Calu3 (cell line): ENCODE results near the gene RTL9. TPM values are rescaled to one million over a fixed set of nuclear protein-coding genes. Genes with fewer than 3 reads are reported as not detected.

ENCODE experiments used
- BruUV-seq: library from RNA; stranded (reverse); fragments of 400-500 nt; replicated peaks from 2 replicates; lab custom pipeline; 2021; lab: Mats Ljungman, UMichigan
- CTCF ChIA-PET: fragments of 300-600 bp; sonication (Branson Sonifier 250); formaldehyde crosslinking; loops from one replicate; lab custom pipeline; 2022; ENCODE audit warnings: antibody characterized with exemption; lab: Charles Lee
- DNase-seq: peaks from one replicate; pipeline ENCODE4 v3.0.0; 2022
- H3K27ac Mint-ChIP-seq: one replicate; pipeline ENCODE4 v1.8.0; 2022; ENCODE audit warnings: mixed read lengths; ENCODE audit not compliant: unreplicated experiment
- H3K27me3 Mint-ChIP-seq: one replicate; pipeline ENCODE4 v1.8.0; 2022; ENCODE audit warnings: mixed read lengths; ENCODE audit not compliant: unreplicated experiment
- H3K36me3 Mint-ChIP-seq: one replicate; pipeline ENCODE4 v1.8.0; 2022; ENCODE audit warnings: mild to moderate bottlenecking, moderate library complexity, mixed read lengths; ENCODE audit not compliant: insufficient read depth, unreplicated experiment
- H3K4me1 Mint-ChIP-seq: one replicate; pipeline ENCODE4 v1.8.0; 2022; ENCODE audit warnings: mild to moderate bottlenecking, low read depth, mixed read lengths; ENCODE audit not compliant: unreplicated experiment
- H3K4me3 Mint-ChIP-seq: one replicate; pipeline ENCODE4 v1.8.0; 2022; ENCODE audit warnings: mild to moderate bottlenecking, low read depth, moderate library complexity, mixed read lengths; ENCODE audit not compliant: unreplicated experiment
- H3K9me3 Mint-ChIP-seq: one replicate; pipeline ENCODE4 v1.8.0; 2022; ENCODE audit warnings: low read depth, mixed read lengths; ENCODE audit not compliant: unreplicated experiment
- intact Hi-C: fragments of 100-400 bp; cut with micrococcal nuclease; formaldehyde crosslinking; loops from one replicate; pipeline ENCODE4 v1.10.0; 2022; ENCODE audit not compliant: unreplicated experiment
- total RNA-seq: library from RNA; stranded (reverse); gene quantifications from 2 replicates; pipeline ENCODE4 v1.2.3, GENCODE V29; 2022
- TF ChIP-seq, protein P1 (sequence below): fragments of 200-600 bp; IDR thresholded peaks from one replicate; pipeline ENCODE4 v1.8.0; 2022; ENCODE audit warnings: antibody characterized with exemption; ENCODE audit not compliant: unreplicated experiment

RTL9 gene
- total RNA-seq, 1 experiment from 2014 or later = not detected

DNA sequence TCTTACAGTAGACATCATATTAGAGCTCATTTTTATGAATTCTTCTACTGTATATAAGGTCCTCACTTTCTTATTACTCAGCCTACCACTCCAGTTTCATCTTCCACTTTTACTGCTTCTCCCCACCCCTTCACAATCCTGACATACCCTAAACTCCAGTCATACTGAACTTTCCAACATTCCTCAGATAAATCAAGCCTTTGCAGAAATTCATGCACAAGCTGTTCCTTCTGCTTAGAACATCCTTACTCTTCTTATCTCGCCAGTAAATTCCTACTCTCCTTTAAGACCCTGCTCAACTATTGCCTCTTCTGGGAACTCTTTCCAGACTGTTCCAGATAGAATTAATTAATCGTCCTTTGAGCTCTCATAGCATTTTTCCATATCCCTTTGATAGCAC, 24.8 kb downstream of the RTL9 start:
- BruUV-seq = no TSS peak
- Mint-ChIP-seq H3K27me3 (no peaks in the 10 kb centered on the region), H3K4me3 (no peak overlapping the region), H3K4me1 (no peaks in the 10 kb centered on the region), H3K27ac (no peak overlapping the region), H3K9me3 (no peaks in the 10 kb centered on the region), H3K36me3 (no peaks in the 10 kb centered on the region)
- TF ChIP-seq, protein P1, sequence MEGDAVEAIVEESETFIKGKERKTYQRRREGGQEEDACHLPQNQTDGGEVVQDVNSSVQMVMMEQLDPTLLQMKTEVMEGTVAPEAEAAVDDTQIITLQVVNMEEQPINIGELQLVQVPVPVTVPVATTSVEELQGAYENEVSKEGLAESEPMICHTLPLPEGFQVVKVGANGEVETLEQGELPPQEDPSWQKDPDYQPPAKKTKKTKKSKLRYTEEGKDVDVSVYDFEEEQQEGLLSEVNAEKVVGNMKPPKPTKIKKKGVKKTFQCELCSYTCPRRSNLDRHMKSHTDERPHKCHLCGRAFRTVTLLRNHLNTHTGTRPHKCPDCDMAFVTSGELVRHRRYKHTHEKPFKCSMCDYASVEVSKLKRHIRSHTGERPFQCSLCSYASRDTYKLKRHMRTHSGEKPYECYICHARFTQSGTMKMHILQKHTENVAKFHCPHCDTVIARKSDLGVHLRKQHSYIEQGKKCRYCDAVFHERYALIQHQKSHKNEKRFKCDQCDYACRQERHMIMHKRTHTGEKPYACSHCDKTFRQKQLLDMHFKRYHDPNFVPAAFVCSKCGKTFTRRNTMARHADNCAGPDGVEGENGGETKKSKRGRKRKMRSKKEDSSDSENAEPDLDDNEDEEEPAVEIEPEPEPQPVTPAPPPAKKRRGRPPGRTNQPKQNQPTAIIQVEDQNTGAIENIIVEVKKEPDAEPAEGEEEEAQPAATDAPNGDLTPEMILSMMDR = no peak
- intact Hi-C loops = no loop called here
- CTCF ChIA-PET = interaction anchor here (0.7 kb wide), 1 partner anchor 813 kb away, joined by 3 read pairs; no protein-coding TSS in a partner anchor
- DNase-seq = no peak

DNA sequence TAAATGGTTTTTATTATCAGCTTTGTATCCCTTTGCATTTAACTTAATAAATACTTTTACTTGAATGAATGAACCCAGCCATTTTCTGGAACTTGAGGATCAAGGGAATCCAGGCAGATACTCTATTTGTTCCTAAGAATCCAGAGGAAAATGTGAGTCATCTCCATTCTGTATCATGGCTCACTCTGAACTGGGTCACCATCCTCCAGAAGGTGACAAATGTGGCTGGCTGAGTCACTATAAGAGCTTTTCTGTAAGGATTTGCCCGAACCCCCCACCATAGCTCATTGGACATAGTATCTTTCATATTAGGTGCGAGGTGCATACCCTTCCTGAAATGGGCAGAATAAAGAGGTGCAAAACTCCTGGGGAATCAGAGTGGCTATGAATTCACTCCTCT, 25.8 kb downstream of the RTL9 start:
- Mint-ChIP-seq H3K9me3 (no peaks in the 10 kb centered on the region), H3K27me3 (no peaks in the 10 kb centered on the region), H3K27ac (no peak overlapping the region), H3K4me1 (no peaks in the 10 kb centered on the region), H3K4me3 (no peak overlapping the region), H3K36me3 (no peaks in the 10 kb centered on the region)
- BruUV-seq = no TSS peak
- DNase-seq = no peak
- CTCF ChIA-PET = no interaction called here
- intact Hi-C loops = no loop called here
- TF ChIP-seq, protein P1 = no peak

DNA sequence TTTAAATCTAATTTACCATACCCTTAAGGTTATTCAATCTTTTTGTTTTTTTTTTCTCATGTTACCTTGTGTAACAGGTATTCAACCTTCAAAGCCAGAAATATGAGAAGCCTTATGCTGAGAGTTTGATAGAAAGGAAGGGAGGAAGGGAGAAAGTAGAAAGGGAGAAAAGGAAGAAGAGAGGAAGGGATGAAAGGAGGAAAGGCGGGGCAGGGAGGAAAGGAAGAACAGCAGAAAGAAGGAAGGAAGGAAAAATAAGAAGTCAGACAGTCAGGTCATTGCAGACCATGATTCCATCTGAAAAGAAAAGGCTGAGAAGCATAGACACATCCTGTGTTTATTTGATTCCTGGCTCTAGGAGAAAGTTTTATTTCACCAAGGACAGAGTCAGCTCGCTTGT, 30.9 kb downstream of the RTL9 start:
- intact Hi-C loops = no loop called here
- Mint-ChIP-seq H3K36me3 (no peaks in the 10 kb centered on the region), H3K27me3 (no peaks in the 10 kb centered on the region), H3K4me3 (no peak overlapping the region), H3K4me1 (no peaks in the 10 kb centered on the region), H3K9me3 (no peaks in the 10 kb centered on the region), H3K27ac (no peak overlapping the region)
- no peak for DNase-seq
- no TSS peak for BruUV-seq
- CTCF ChIA-PET = no interaction called here
- TF ChIP-seq, protein P1 = no peak

DNA sequence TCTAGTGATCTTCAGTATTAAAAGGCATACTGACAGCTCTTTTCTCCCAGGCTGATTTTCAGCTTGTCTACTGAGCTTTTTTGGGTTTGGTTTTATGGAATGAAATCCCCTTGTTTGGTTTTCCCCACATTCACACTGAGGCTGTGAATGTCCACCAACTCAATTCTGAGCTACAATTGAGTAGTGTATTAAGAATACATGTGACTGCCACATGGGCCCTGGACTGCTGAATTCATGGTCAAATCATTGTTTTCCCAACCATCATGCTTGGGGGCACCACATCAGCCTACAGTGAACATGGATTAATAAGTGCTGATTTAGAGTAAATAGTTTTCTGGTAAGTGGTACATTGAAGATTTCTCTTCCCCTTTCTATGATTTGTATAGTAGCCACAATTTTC, 32.4 kb downstream of the RTL9 start:
- DNase-seq = no peak
- H3K4me1 Mint-ChIP-seq = peaks cover 10% of the 10 kb centered on the region
- H3K9me3 Mint-ChIP-seq = no peaks in the 10 kb centered on the region
- no peak overlapping the region for H3K27ac Mint-ChIP-seq
- H3K4me3 Mint-ChIP-seq = no peak overlapping the region
- H3K36me3 Mint-ChIP-seq = no peaks in the 10 kb centered on the region
- CTCF ChIA-PET = no interaction called here
- intact Hi-C loops = no loop called here
- H3K27me3 Mint-ChIP-seq = no peaks in the 10 kb centered on the region
- TF ChIP-seq, protein P1 = no peak
- no TSS peak for BruUV-seq
